ENCODE measurements around the gene GZMM. TPM values are rescaled to one million over a fixed set of nuclear protein-coding genes. Genes with fewer than 3 reads are reported as not detected.

Gene GZMM
- polyA plus RNA-seq, 1 of the 3 experiments (the other 2 are of a cell fraction): not detected

GRCh38 chr19:573519-573825, 29.6 kb downstream of the GZMM start:
- H3K9me2 ChIP-seq: no peaks in the 10 kb centered on the region
- H3K27me3 ChIP-seq (ENCODE audit: insufficient read depth): no peaks in the 10 kb centered on the region
- H4K20me1 ChIP-seq (ENCODE audit: insufficient read depth): peaks cover 53% of the 10 kb centered on the region
- H3F3A ChIP-seq (replicated peaks; ENCODE audit: insufficient read depth): peaks cover 14% of the 10 kb centered on the region
- no peaks in the 10 kb centered on the region for H3K9me3 ChIP-seq
- H3K4me3 ChIP-seq (ENCODE audit: low read depth in 2 of 2, low read length in 1 of 2): peak overlapping the region; percentile 75 to 95
- H3K4me2 ChIP-seq: peak overlapping the region; percentile 100
- peaks cover 0 to 6% of the 10 kb centered on the region in 2 experiments for H3K36me3 ChIP-seq (replicated peaks in 1 of 2; ENCODE audit: control insufficient read depth in 1 of 2, insufficient read depth in 2 of 2, low read length in 1 of 2)
- ChIA-PET CTCF (interaction anchor here (1.6 to 3.2 kb wide), 2 partner anchors 11 to 63 kb away, joined by 6 to 30 read pairs; no protein-coding TSS in a partner anchor), POLR2A (no interaction called here)
- peaks cover 24 to 32% of the 10 kb centered on the region in 2 experiments; a peak in 3 of 4 replicates for H3K4me1 ChIP-seq (ENCODE audit: control insufficient read depth in 1 of 2, insufficient read depth in 2 of 2, low read depth in 1 of 2, low read length in 1 of 2)
- DNase-seq: no peak
- no peak overlapping the region for H2AFZ ChIP-seq (ENCODE audit: low read depth)
- H3K9ac ChIP-seq: peak overlapping the region; percentile 95
- peaks cover 59% of the 10 kb centered on the region for H3K79me2 ChIP-seq (ENCODE audit: insufficient read depth)
- no peak for TF ChIP-seq USF1 (IDR thresholded peaks at IDR 0.05; ENCODE audit: borderline replicate concordance, low read depth)
- no peak for TF ChIP-seq REST (IDR thresholded peaks at IDR 0.05; ENCODE audit: low read depth, low read length)
- no peak for TF ChIP-seq USF2 (IDR thresholded peaks at IDR 0.05; ENCODE audit: borderline replicate concordance, low read depth, low read length)
- TF ChIP-seq FOXJ3 (CRISPR knock-in tag; IDR thresholded peaks at IDR 0.05): no peak
- WGBS (ENCODE audit: low lambda C conversion rate): 9% methylated on average over 8 of the region's 15 CpGs
- H3K27ac ChIP-seq (ENCODE audit: low read depth in 2 of 2, low read length in 1 of 2): peak overlapping the region; percentile 70 to 85; a peak in 3 of 4 replicates

GRCh38 chr19:574658-575526, 31.0 kb downstream of the GZMM start:
- peaks cover 14% of the 10 kb centered on the region for H3F3A ChIP-seq (replicated peaks; ENCODE audit: insufficient read depth)
- H3K36me3 ChIP-seq (replicated peaks in 1 of 2; ENCODE audit: control insufficient read depth in 1 of 2, insufficient read depth in 2 of 2, low read length in 1 of 2): peaks cover 0 to 15% of the 10 kb centered on the region in 2 experiments
- peak overlapping the region; percentile 100 for H3K4me2 ChIP-seq
- no peaks in the 10 kb centered on the region for H3K9me2 ChIP-seq
- no peak for DNase-seq
- H3K9ac ChIP-seq: peak overlapping the region; percentile 11; the same call in 1 of the 2 replicates
- POLR2A ChIA-PET: interaction anchor here (1.4 kb wide), 1 partner anchor 69 kb away, joined by 4 read pairs; no protein-coding TSS in a partner anchor
- H3K4me1 ChIP-seq (ENCODE audit: control insufficient read depth in 1 of 2, insufficient read depth in 2 of 2, low read depth in 1 of 2, low read length in 1 of 2): peaks cover 24 to 32% of the 10 kb centered on the region in 2 experiments; a peak in 3 of 4 replicates
- H4K20me1 ChIP-seq (ENCODE audit: insufficient read depth): peaks cover 66% of the 10 kb centered on the region
- H2AFZ ChIP-seq (ENCODE audit: low read depth): no peak overlapping the region
- H3K4me3 ChIP-seq (ENCODE audit: low read depth in 2 of 2, low read length in 1 of 2): peak overlapping the region; percentile 38 to 53
- WGBS (ENCODE audit: low lambda C conversion rate): 15% methylated on average over 4 of the region's 32 CpGs
- no peaks in the 10 kb centered on the region for H3K9me3 ChIP-seq
- TF ChIP-seq ZBTB33 (IDR thresholded peaks at IDR 0.05; ENCODE audit: borderline replicate concordance, low read depth) (no peak), MXI1 (IDR thresholded peaks at IDR 0.05; ENCODE audit: low read depth, low read length) (peak; percentile 58; the same call in 1 of the 2 replicates)
- H3K79me2 ChIP-seq (ENCODE audit: insufficient read depth): peaks cover 73% of the 10 kb centered on the region
- CTCF ChIA-PET: interaction anchor here (1.3 to 5.7 kb wide), 5 partner anchors 9 to 65 kb away, joined by 3 to 32 read pairs (median 6); no protein-coding TSS in a partner anchor
- H3K27ac ChIP-seq (ENCODE audit: low read depth in 2 of 2, low read length in 1 of 2): peak overlapping the region; percentile 44 to 53; a peak in 3 of 4 replicates
- no peaks in the 10 kb centered on the region for H3K27me3 ChIP-seq (ENCODE audit: insufficient read depth)
